Suprapubic skin (tissue), 3 donors: ENCODE measurements around the gene FCGBP.
"Not testable (repeated sequence)": the region's sequence is repeated elsewhere in the genome, so short reads cannot be mapped to it uniquely, and the experiment has no call there.

ENCODE experiments used
- POLR2A ChIP-seq, 2 donors: fragments of 450-650 bp; IDR thresholded peaks; one replicate each; pipeline ENCODE4 v1.6.1; 2017; ENCODE audit warnings: antibody characterized with exemption in 2 of 2, mild to moderate bottlenecking in 2 of 2, moderate library complexity in 2 of 2
- TF ChIP-seq, protein P1 (sequence below), 2 donors: fragments of 200-600 bp in 1 of 2; fragments of 450-650 bp in 1 of 2; sonication (generic) in 1 of 2; IDR thresholded peaks; one replicate each; pipeline ENCODE4 v1.5.1; 2016 to 2019; ENCODE audit warnings: antibody characterized with exemption in 2 of 2, mild to moderate bottlenecking in 1 of 2, moderate library complexity in 1 of 2

DNA sequence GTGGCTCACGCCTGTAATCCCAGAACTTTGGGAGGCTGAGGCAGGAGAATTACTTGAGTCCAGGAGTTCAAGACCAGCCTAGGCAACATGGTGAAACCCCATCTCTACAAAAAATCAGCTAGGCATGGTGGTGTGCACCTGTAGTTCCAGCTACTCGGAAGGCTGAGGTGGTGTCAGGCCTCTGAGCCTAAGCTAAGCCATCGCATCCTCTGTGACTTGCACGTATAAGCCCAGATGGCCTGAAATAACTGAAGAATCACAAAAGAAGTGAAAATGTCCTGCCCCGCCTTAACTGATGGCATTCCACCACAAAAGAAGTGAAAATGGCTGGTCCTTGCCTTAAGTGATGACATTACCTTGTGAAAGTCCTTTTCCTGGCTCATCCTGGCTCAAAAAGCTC lies 23.5 kb upstream of the FCGBP start:
- TF ChIP-seq, protein P1, sequence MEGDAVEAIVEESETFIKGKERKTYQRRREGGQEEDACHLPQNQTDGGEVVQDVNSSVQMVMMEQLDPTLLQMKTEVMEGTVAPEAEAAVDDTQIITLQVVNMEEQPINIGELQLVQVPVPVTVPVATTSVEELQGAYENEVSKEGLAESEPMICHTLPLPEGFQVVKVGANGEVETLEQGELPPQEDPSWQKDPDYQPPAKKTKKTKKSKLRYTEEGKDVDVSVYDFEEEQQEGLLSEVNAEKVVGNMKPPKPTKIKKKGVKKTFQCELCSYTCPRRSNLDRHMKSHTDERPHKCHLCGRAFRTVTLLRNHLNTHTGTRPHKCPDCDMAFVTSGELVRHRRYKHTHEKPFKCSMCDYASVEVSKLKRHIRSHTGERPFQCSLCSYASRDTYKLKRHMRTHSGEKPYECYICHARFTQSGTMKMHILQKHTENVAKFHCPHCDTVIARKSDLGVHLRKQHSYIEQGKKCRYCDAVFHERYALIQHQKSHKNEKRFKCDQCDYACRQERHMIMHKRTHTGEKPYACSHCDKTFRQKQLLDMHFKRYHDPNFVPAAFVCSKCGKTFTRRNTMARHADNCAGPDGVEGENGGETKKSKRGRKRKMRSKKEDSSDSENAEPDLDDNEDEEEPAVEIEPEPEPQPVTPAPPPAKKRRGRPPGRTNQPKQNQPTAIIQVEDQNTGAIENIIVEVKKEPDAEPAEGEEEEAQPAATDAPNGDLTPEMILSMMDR (IDR thresholded peaks at IDR 0.05), result not testable (repeated sequence)
- TF ChIP-seq POLR2A (IDR thresholded peaks at IDR 0.05), result not testable (repeated sequence)
